HEK293 (cell line): ENCODE measurements around the gene ZNF112.
"Not testable (repeated sequence)": the region's sequence is repeated elsewhere in the genome, so short reads cannot be mapped to it uniquely, and the experiment has no call there.

Experiments
- CTCF ChIA-PET: fragments of 350-600 bp; formaldehyde crosslinking; extraction: SDS; loops from one replicate; lab custom pipeline; 2021; ENCODE audit warnings: antibody characterized with exemption; lab: Yijun Ruan, JAX
- POLR2A ChIA-PET: fragments of 300-600 bp; formaldehyde crosslinking; extraction: SDS; loops from one replicate; lab custom pipeline; 2020; ENCODE audit warnings: antibody characterized with exemption, inconsistent platforms; lab: Yijun Ruan, JAX
- H3K27ac ChIP-seq: fragments of 200-500 bp; sonication (Bioruptor generic); 2 replicates; pipeline ENCODE4 v1.5.1; 2014; ENCODE audit warnings: low read depth, low read length, control low read depth, inconsistent platforms; ENCODE audit errors: extremely low read depth
- H3K36me3 ChIP-seq, 2 experiments: fragments of 200-500 bp in 1 of 2; sonication (Bioruptor generic) in 1 of 2; 1 replicate in 1 of 2; 2 replicates in 1 of 2; pipeline ENCODE4 v1.5.1; 2014 to 2017; ENCODE audit warnings: inconsistent platforms in 2 of 2, low read length in 2 of 2; ENCODE audit not compliant: control insufficient read depth in 2 of 2, insufficient read depth in 1 of 2
- H3K4me1 ChIP-seq: fragments of 200-500 bp; sonication (Bioruptor generic); 2 replicates; pipeline ENCODE4 v1.5.1; 2014; ENCODE audit warnings: mild to moderate bottlenecking, low read length, inconsistent platforms; ENCODE audit not compliant: control insufficient read depth, insufficient read depth
- H3K4me3 ChIP-seq: 2 replicates; pipeline ENCODE4 v1.5.1; 2011; ENCODE audit warnings: low read depth, mild to moderate bottlenecking, control low read depth, low read length, moderate library complexity
- H3K9me3 ChIP-seq: fragments of 200-500 bp; sonication (Bioruptor generic); 2 replicates; pipeline ENCODE4 v1.5.1; 2014; ENCODE audit warnings: low read depth, low read length, inconsistent platforms; ENCODE audit not compliant: control insufficient read depth, insufficient read depth
- KLF9 ChIP-seq: fragments of 450-650 bp; formaldehyde crosslinking; IDR thresholded peaks from 2 replicates; pipeline ENCODE4 v1.5.1; 2016; ENCODE audit warnings: missing biosample characterization, missing genetic modification characterization, low read depth
- MYNN ChIP-seq: fragments of 450-650 bp; formaldehyde crosslinking; IDR thresholded peaks from 2 replicates; pipeline ENCODE4 v1.5.1; 2016; ENCODE audit warnings: missing biosample characterization, missing genetic modification characterization, borderline replicate concordance
- REST ChIP-seq: fragments of 450-650 bp; formaldehyde crosslinking; IDR thresholded peaks from 2 replicates; pipeline ENCODE4 v1.5.1; 2016; ENCODE audit warnings: missing biosample characterization, missing genetic modification characterization
- SP3 ChIP-seq: fragments of 450-650 bp; formaldehyde crosslinking; IDR thresholded peaks from 2 replicates; pipeline ENCODE4 v1.5.1; 2016; ENCODE audit warnings: missing biosample characterization, missing genetic modification characterization
- SP7 ChIP-seq: fragments of 450-650 bp; formaldehyde crosslinking; IDR thresholded peaks from 2 replicates; pipeline ENCODE4 v1.5.1; 2016; ENCODE audit warnings: missing biosample characterization, missing genetic modification characterization
- WT1 ChIP-seq: fragments of 450-650 bp; formaldehyde crosslinking; IDR thresholded peaks from 2 replicates; pipeline ENCODE4 v1.5.1; 2016; ENCODE audit warnings: missing biosample characterization, missing genetic modification characterization
- YY2 ChIP-seq: fragments of 450-650 bp; formaldehyde crosslinking; IDR thresholded peaks from 2 replicates; pipeline ENCODE4 v1.5.1; 2016; ENCODE audit warnings: missing biosample characterization, missing genetic modification characterization
- ZBTB11 ChIP-seq: fragments of 450-650 bp; formaldehyde crosslinking; conservative IDR thresholded peaks from 2 replicates; pipeline ENCODE4 v1.5.1; 2016; ENCODE audit warnings: low read depth, missing biosample characterization, missing genetic modification characterization
- ZBTB20 ChIP-seq: fragments of 450-650 bp; formaldehyde crosslinking; IDR thresholded peaks from 2 replicates; pipeline ENCODE4 v1.5.1; 2016; ENCODE audit warnings: missing biosample characterization, missing genetic modification characterization
- ZFP3 ChIP-seq: fragments of 450-650 bp; formaldehyde crosslinking; IDR thresholded peaks from 2 replicates; pipeline ENCODE4 v1.5.1; 2016; ENCODE audit warnings: low read depth, missing biosample characterization, missing genetic modification characterization
- ZNF10 ChIP-seq: fragments of 450-650 bp; formaldehyde crosslinking; IDR thresholded peaks from 2 replicates; pipeline ENCODE4 v1.5.1; 2017; ENCODE audit warnings: missing biosample characterization, missing genetic modification characterization
- ZNF221 ChIP-seq: fragments of 450-650 bp; formaldehyde crosslinking; IDR thresholded peaks from 2 replicates; pipeline ENCODE4 v1.5.1; 2017; ENCODE audit warnings: missing biosample characterization, missing genetic modification characterization, borderline replicate concordance
- ZNF239 ChIP-seq: fragments of 450-650 bp; formaldehyde crosslinking; IDR thresholded peaks from 2 replicates; pipeline ENCODE4 v1.5.1; 2016; ENCODE audit warnings: missing biosample characterization, missing genetic modification characterization
- ZNF24 ChIP-seq: fragments of 450-650 bp; formaldehyde crosslinking; IDR thresholded peaks from 2 replicates; pipeline ENCODE4 v1.5.1; 2016; ENCODE audit warnings: missing biosample characterization, missing genetic modification characterization
- ZNF529 ChIP-seq: fragments of 450-650 bp; formaldehyde crosslinking; IDR thresholded peaks from 2 replicates; pipeline ENCODE4 v1.5.1; 2017; ENCODE audit warnings: missing genetic modification characterization, missing biosample characterization; ENCODE audit not compliant: insufficient replicate concordance
- ZNF571 ChIP-seq: fragments of 450-650 bp; formaldehyde crosslinking; IDR thresholded peaks from 2 replicates; pipeline ENCODE4 v1.5.0; 2017; ENCODE audit warnings: missing biosample characterization, missing genetic modification characterization
- ZNF600 ChIP-seq: fragments of 450-650 bp; formaldehyde crosslinking; IDR thresholded peaks from 2 replicates; pipeline ENCODE4 v1.5.1; 2016; ENCODE audit warnings: missing biosample characterization, missing genetic modification characterization
- ZNF621 ChIP-seq: fragments of 450-650 bp; formaldehyde crosslinking; IDR thresholded peaks from 2 replicates; pipeline ENCODE4 v1.5.1; 2017; ENCODE audit warnings: missing biosample characterization, missing genetic modification characterization
- ZXDB ChIP-seq: fragments of 450-650 bp; formaldehyde crosslinking; IDR thresholded peaks from 2 replicates; pipeline ENCODE4 v1.5.1; 2016; ENCODE audit warnings: missing biosample characterization, missing genetic modification characterization

Gene ZNF112

GRCh38 chr19:44401139-44402115 is 44.9 kb upstream of the ZNF112 start, which contains the start of gene ZNF285 (continued):
- TF ChIP-seq ZNF10 (tag by site-specific recombination) (peak; percentile 75), KLF9 (tag by site-specific recombination) (0 out of 2 replicates have a peak, but pooled peaks have one; percentile 56), ZNF239 (no peak), ZNF529 (tag by site-specific recombination) (no peak), ZNF24 (tag by site-specific recombination) (0 out of 2 replicates have a peak, but pooled peaks have one; percentile 19), ZFP3 (no peak), ZNF571 (tag by site-specific recombination) (no peak), SP7 (tag by site-specific recombination) (0 out of 2 replicates have a peak, but pooled peaks have one; percentile 19), ZNF621 (no peak), SP3 (peak; percentile 88), ZBTB11 (tag by site-specific recombination) (peak; percentile 90), ZNF600 (peak; percentile 45; the same call in 1 of the 2 replicates), REST (tag by site-specific recombination) (no peak), ZNF221 (tag by site-specific recombination) (no peak), WT1 (tag by site-specific recombination) (no peak), MYNN (no peak), ZXDB (tag by site-specific recombination) (peak; percentile 58), YY2 (tag by site-specific recombination) (peak; percentile 66; the same call in 1 of the 2 replicates), ZBTB20 (tag by site-specific recombination) (peak; percentile 72)
- TF ChIP-seq, all 188 proteins: peak for 33

- H3K4me3 ChIP-seq, CTCF ChIA-PET, POLR2A ChIA-PET, H3K9me3 ChIP-seq, H3K36me3 ChIP-seq, H3K4me1 ChIP-seq, H3K27ac ChIP-seq: not testable (repeated sequence)
Observed at GRCh38 chr19:44389268-44389667, 32.8 kb upstream of the ZNF112 start.
